HUES64 (cell line): ENCODE measurements around the gene TULP4.
A peak's percentile ranks its signal among the peaks of the same experiment; 100 is the strongest.

Experiments used
- H3K27ac ChIP-seq: 2 replicates; pipeline ENCODE4 v1.7.0; 2013; ENCODE audit warnings: low read depth, low read length, inconsistent platforms
- H3K27me3 ChIP-seq: 2 replicates; pipeline ENCODE4 v1.6.1; 2013; ENCODE audit warnings: mild to moderate bottlenecking, low read length; ENCODE audit not compliant: insufficient read depth
- H3K36me3 ChIP-seq: 2 replicates; pipeline ENCODE4 v1.6.1; 2013; ENCODE audit warnings: mild to moderate bottlenecking, low read length; ENCODE audit not compliant: insufficient read depth
- H3K4me1 ChIP-seq: 2 replicates; pipeline ENCODE4 v1.6.1; 2013; ENCODE audit warnings: mild to moderate bottlenecking, low read length, moderate library complexity; ENCODE audit not compliant: insufficient read depth
- H3K4me3 ChIP-seq: 2 replicates; pipeline ENCODE4 v1.5.1; 2013; ENCODE audit warnings: mild to moderate bottlenecking, low read length, moderate library complexity
- H3K9ac ChIP-seq: 2 replicates; pipeline ENCODE4 v1.6.1; 2013; ENCODE audit warnings: mild to moderate bottlenecking, low read depth, low read length
- H3K9me3 ChIP-seq: 2 replicates; pipeline ENCODE4 v1.6.1; 2013; ENCODE audit warnings: low read depth, low read length; ENCODE audit not compliant: insufficient read depth
- WGBS: fragments of 150-250, 120-280 bp; methylation state at CpG from one replicate; pipeline ENCODE4 v1.1.7; 2013; ENCODE audit warnings: missing lambda C conversion rate; 5-methylcytosine and 5-hydroxymethylcytosine counted together

Gene TULP4

DNA sequence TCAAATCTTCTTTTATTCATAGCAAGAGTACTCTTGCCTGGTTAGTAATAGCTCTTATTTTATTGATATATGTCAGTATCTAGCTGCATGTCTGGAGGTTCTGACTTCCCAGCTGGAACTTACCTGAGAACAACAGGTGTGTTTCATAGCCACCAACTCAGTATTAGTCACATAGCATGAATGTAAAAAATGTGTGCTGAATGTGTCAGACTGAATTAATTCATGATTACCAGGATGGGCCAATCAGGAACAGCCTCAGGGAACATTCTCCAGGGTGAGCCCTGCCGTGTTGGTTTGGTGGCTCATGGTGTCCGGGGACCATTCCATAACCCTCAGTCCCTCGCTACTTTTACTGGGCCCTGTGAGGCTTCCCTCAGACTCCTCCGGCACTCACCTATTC is 99.7 kb downstream of the TULP4 start:
- H3K9ac ChIP-seq: no peak overlapping the region
- 89% methylated on average over 4 of the region's 4 CpGs for WGBS
- H3K9me3 ChIP-seq: no peaks in the 10 kb centered on the region
- H3K4me1 ChIP-seq: no peaks in the 10 kb centered on the region
- H3K36me3 ChIP-seq: peaks cover 11% of the 10 kb centered on the region
- no peak overlapping the region for H3K27ac ChIP-seq
- H3K27me3 ChIP-seq: no peaks in the 10 kb centered on the region
- no peak overlapping the region for H3K4me3 ChIP-seq

- Histone ChIP-seq H3K4me1 (no peaks in the 10 kb centered on the region), H3K9ac (no peak overlapping the region), H3K36me3 (peaks cover 11% of the 10 kb centered on the region), H3K27me3 (no peaks in the 10 kb centered on the region), H3K27ac (no peak overlapping the region; the same call in 1 of the 2 replicates), H3K9me3 (no peaks in the 10 kb centered on the region), H3K4me3 (no peak overlapping the region)
- 96% methylated on average over 16 of the region's 16 CpGs for whole genome bisulfite sequencing
Measured at GRCh38 chr6:158413028-158413427, 100.8 kb downstream of the TULP4 start.

GRCh38 chr6:158413814-158414565 is 101.7 kb downstream of the TULP4 start:
- no peak overlapping the region for H3K9ac ChIP-seq
- H3K9me3 ChIP-seq: no peaks in the 10 kb centered on the region
- H3K36me3 ChIP-seq: peaks cover 11% of the 10 kb centered on the region
- no peaks in the 10 kb centered on the region for H3K27me3 ChIP-seq
- H3K4me1 ChIP-seq: no peaks in the 10 kb centered on the region
- H3K4me3 ChIP-seq: no peak overlapping the region
- WGBS: 94% methylated on average over 5 of the region's 5 CpGs
- no peak overlapping the region for H3K27ac ChIP-seq

GRCh38 chr6:158414851-158415262 is 102.6 kb downstream of the TULP4 start:
- WGBS: 94% methylated on average over 5 of the region's 5 CpGs

DNA sequence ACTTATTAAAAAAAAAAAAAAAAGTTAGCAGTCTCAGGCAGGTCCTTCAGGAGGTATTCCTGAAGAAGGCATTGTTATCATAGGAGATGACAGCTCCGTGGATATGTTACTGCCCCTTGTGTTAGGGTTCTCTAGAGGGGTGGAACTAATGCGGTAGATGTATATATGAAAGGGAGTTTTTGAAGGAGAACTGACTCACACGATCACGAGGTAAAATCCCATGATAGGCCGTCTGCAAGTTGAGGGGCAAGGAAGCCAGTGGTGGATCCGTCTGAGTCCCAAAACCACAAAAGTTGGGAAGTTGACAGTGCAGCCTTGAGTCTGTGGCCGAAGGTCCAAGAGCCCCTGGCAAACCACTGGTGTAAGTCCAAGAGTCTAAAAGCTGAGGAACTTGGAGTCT is 103.4 kb downstream of the TULP4 start:
- H3K27me3 ChIP-seq: no peaks in the 10 kb centered on the region
- no peak overlapping the region for H3K9ac ChIP-seq
- H3K36me3 ChIP-seq: peaks cover 18% of the 10 kb centered on the region
- no peaks in the 10 kb centered on the region for H3K4me1 ChIP-seq
- 95% methylated on average over 7 of the region's 7 CpGs for WGBS
- no peak overlapping the region for H3K4me3 ChIP-seq
- no peaks in the 10 kb centered on the region for H3K9me3 ChIP-seq
- no peak overlapping the region for H3K27ac ChIP-seq

More at GRCh38 chr6:158414851-158415262, 102.6 kb downstream of the TULP4 start:
- Histone ChIP-seq H3K4me1 (no peaks in the 10 kb centered on the region), H3K4me3 (no peak overlapping the region), H3K27ac (no peak overlapping the region), H3K9me3 (no peaks in the 10 kb centered on the region), H3K27me3 (no peaks in the 10 kb centered on the region), H3K9ac (no peak overlapping the region), H3K36me3 (peaks cover 18% of the 10 kb centered on the region)

DNA sequence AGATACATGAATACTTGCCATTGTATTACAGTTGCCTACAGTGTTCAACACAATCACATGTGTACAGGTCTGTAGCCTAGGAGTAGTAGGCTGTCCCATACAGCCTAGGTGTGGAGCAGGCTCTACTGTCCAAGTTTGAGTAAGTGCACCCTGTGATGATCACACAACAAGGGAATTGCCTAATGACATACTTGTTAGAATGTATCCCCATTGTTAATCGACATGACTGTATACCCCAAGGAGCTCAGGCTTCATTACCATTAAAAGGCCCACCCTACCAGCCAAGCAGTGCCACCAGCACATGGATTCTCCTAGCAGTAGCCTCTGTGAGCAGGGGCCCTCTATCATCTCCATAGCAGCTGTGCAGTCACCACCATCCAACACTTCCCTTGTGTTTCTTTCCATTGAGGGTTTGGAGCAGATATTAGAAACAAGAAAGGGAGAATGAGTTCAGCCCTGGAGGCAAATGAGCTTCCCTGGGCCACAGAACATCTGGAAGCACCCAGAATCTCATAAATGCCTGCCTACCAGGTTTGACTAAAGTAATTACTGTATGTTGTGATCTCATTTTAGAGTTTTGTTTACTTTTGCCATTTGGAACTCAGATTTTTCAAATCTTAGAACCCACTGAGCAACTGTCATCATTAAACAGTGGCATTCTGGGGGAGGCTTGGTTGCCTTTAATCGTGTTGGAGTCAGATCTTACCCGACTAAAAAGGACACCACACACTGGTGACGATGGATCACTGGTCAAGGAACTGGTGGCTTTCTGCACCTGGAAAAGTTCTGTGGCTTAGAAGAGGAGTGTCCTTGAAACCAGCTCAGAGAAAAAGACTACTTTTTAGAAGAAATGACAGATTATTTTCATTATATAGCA is 104.9 kb downstream of the TULP4 start:
- 91% methylated on average over 4 of the region's 4 CpGs for WGBS
- no peak overlapping the region for H3K4me3 ChIP-seq
- peaks cover 18% of the 10 kb centered on the region for H3K36me3 ChIP-seq
- H3K9me3 ChIP-seq: no peaks in the 10 kb centered on the region
- no peaks in the 10 kb centered on the region for H3K4me1 ChIP-seq
- no peaks in the 10 kb centered on the region for H3K27me3 ChIP-seq
- H3K27ac ChIP-seq: no peak overlapping the region
- no peak overlapping the region for H3K9ac ChIP-seq

DNA sequence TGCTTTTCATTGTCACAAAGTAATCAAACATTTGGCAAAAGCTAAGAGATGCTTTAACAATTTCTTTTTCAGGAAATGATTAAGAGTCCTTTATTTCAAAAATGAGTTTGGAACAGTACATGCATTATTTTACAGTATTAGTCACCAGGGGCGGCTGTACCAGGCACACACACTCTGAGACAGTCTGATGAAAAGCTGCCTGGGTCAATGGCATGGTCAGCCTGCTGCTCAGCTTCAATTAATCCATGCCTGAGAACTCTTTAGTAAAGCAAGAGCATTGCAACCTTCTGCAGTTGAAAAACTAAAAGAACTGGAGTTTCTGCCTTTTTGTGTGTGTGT is 105.5 kb downstream of the TULP4 start:
- H3K27ac ChIP-seq: no peak overlapping the region
- H3K9me3 ChIP-seq: no peaks in the 10 kb centered on the region
- H3K4me1 ChIP-seq: no peaks in the 10 kb centered on the region
- peaks cover 18% of the 10 kb centered on the region for H3K36me3 ChIP-seq
- no peak overlapping the region for H3K9ac ChIP-seq
- no peaks in the 10 kb centered on the region for H3K27me3 ChIP-seq
- WGBS: 90% methylated on average over 1 of the region's 1 CpG
- H3K4me3 ChIP-seq: no peak overlapping the region

- H3K27me3 ChIP-seq: no peaks in the 10 kb centered on the region
- 96% methylated on average over 2 of the region's 2 CpGs for WGBS
- no peak overlapping the region for H3K27ac ChIP-seq
- H3K36me3 ChIP-seq: peaks cover 11% of the 10 kb centered on the region
- H3K9ac ChIP-seq: no peak overlapping the region
- no peaks in the 10 kb centered on the region for H3K9me3 ChIP-seq
- H3K4me3 ChIP-seq: no peak overlapping the region
- no peaks in the 10 kb centered on the region for H3K4me1 ChIP-seq
Measured at GRCh38 chr6:158418501-158418900, 106.2 kb downstream of the TULP4 start.

DNA sequence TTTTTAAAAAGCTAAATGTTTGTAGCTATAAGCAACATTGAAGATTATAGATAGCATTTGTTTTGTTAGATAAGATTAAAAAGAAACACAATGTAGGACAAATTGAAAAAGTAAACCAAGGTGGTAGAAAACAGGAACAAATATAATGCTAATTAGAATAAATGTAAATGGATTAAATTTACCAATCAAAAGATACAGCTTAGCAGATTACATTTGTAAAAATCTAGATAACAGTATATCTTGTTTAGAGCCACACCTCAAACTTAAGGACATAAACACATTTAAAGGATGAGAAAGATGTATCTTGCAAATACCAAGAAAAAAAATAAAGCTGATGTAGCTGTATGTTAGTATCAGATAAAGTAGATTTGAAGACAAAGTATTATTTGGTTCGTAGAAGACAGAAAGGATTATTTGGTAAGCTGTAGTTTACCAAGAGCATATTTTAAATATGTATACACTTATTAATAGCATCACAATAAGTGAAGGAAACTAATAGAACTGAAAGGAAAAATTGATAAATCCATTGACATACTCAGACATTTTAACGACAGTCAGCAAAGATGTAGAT is 107.2 kb downstream of the TULP4 start:
- H3K4me3 ChIP-seq: no peak overlapping the region
- peaks cover 9% of the 10 kb centered on the region; the same call in 1 of the 2 replicates for H3K36me3 ChIP-seq
- H3K9ac ChIP-seq: no peak overlapping the region
- 100% methylated on average over 2 of the region's 2 CpGs for WGBS
- H3K9me3 ChIP-seq: no peaks in the 10 kb centered on the region
- no peaks in the 10 kb centered on the region for H3K27me3 ChIP-seq
- no peak overlapping the region for H3K27ac ChIP-seq
- no peaks in the 10 kb centered on the region for H3K4me1 ChIP-seq

DNA sequence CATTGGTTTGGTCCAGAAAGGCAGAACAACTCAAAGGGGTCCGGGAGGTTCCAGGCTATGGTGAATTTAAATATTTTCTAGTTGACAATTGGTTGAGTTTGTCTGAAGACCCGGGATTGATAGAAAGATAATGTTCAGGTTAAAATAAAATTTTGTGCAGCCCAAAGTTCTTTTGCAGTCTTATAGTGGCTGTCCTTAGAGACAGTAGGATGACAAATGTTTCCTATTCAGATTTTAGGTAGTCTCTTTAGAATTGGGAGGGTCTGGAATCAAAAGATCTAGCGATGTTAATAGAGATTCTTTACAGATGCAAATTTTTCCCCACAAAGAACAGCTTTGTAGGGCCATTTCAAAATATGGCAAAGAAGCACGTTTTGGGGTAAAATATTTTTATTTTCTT is 109.1 kb downstream of the TULP4 start:
- Histone ChIP-seq H3K27me3 (no peaks in the 10 kb centered on the region), H3K36me3 (peaks cover 9% of the 10 kb centered on the region; the same call in 1 of the 2 replicates), H3K27ac (no peak overlapping the region), H3K4me3 (no peak overlapping the region), H3K4me1 (no peaks in the 10 kb centered on the region), H3K9ac (no peak overlapping the region), H3K9me3 (no peaks in the 10 kb centered on the region)
- 78% methylated on average over 4 of the region's 4 CpGs for WGBS

GRCh38 chr6:158422629-158423238 is 110.5 kb downstream of the TULP4 start:
- H3K4me3 ChIP-seq: peak overlapping the region; percentile 26; the same call in 1 of the 2 replicates
- H3K9me3 ChIP-seq: no peaks in the 10 kb centered on the region
- H3K9ac ChIP-seq: 0 out of 2 replicates have a peak overlapping the region, but pooled peaks have one; percentile 20
- H3K4me1 ChIP-seq: no peaks in the 10 kb centered on the region
- H3K27me3 ChIP-seq: no peaks in the 10 kb centered on the region
- H3K36me3 ChIP-seq: peaks cover 6% of the 10 kb centered on the region; the same call in 1 of the 2 replicates
- H3K27ac ChIP-seq: no peak overlapping the region
- 92% methylated on average over 15 of the region's 15 CpGs for whole genome bisulfite sequencing
